ENCODE data around the gene CENPO. TPM values are rescaled to one million over a fixed set of nuclear protein-coding genes. Genes with fewer than 3 reads are reported as not detected.

The CENPO gene
- total RNA-seq, 1 experiment from 2014 or later: 27.9 TPM

GRCh38 chr2:24831221-24832072, 38.2 kb downstream of the CENPO start:
- peaks cover 0 to 16% of the 10 kb centered on the region in 2 experiments; a peak in 3 of 4 replicates for H3K36me3 ChIP-seq (ENCODE audit: control insufficient read depth in 1 of 2, insufficient read depth in 2 of 2, low read length in 2 of 2)
- TF ChIP-seq EZH2phosphoT487 (IDR thresholded peaks at IDR 0.05; ENCODE audit: borderline replicate concordance) (no peak), ZBTB33 (IDR thresholded peaks at IDR 0.05; ENCODE audit: extremely low read depth, insufficient replicate concordance, low read length) (no peak), SRF (IDR thresholded peaks at IDR 0.05; ENCODE audit: low read depth) (no peak), FOSL1 (IDR thresholded peaks at IDR 0.05; ENCODE audit: low read depth) (no peak), CTCF (IDR thresholded peaks at IDR 0.05 in 2 of 3, conservative IDR thresholded peaks at IDR 0.05 in 1 of 3; ENCODE audit: borderline replicate concordance in 1 of 3, insufficient read depth in 1 of 3, low read depth in 2 of 3, low read length in 2 of 3) (no peak), EZH2 (IDR thresholded peaks at IDR 0.05) (no peak), RAD21 (IDR thresholded peaks at IDR 0.05; ENCODE audit: low read depth) (no peak), ATF3 (IDR thresholded peaks at IDR 0.05) (no peak), ELF1 (IDR thresholded peaks at IDR 0.05; ENCODE audit: borderline replicate concordance, low read depth) (no peak), SIN3A (IDR thresholded peaks at IDR 0.05; ENCODE audit: low read depth) (no peak), REST (IDR thresholded peaks at IDR 0.05; ENCODE audit: low read depth) (no peak), ZNF274 (IDR thresholded peaks at IDR 0.05; ENCODE audit: low read depth, low read length) (no peak), YY1 (IDR thresholded peaks at IDR 0.05; ENCODE audit: extremely low read depth, insufficient replicate concordance, low read depth, low read length) (no peak), CBX3 (IDR thresholded peaks at IDR 0.05; ENCODE audit: low read depth) (no peak), POLR2AphosphoS5 (IDR thresholded peaks at IDR 0.05; ENCODE audit: low read depth, low read length) (no peak), ZFX (IDR thresholded peaks at IDR 0.05) (no peak), EGR1 (IDR thresholded peaks at IDR 0.05; ENCODE audit: low read depth) (no peak)
- TF ChIP-seq, protein P1, sequence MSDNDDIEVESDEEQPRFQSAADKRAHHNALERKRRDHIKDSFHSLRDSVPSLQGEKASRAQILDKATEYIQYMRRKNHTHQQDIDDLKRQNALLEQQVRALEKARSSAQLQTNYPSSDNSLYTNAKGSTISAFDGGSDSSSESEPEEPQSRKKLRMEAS (IDR thresholded peaks at IDR 0.05): no peak
- no peaks in the 10 kb centered on the region for H4K20me1 ChIP-seq (ENCODE audit: insufficient read depth)
- DNase-seq (ENCODE audit: low read depth, low spot score): no peak
- POLR2A ChIA-PET: no interaction called here
- ATAC-seq: no peak
- no peaks in the 10 kb centered on the region for H3K27me3 ChIP-seq (ENCODE audit: insufficient read depth, low read length)
- H3K9ac ChIP-seq (ENCODE audit: low read length): no peak overlapping the region
- no peak overlapping the region for H3K4me2 ChIP-seq (ENCODE audit: low read length)
- CTCF ChIA-PET: interaction anchor here (1.0 kb wide), 1 partner anchor 365 kb away, joined by 3 read pairs; no protein-coding TSS in a partner anchor
- no peak overlapping the region for H3K4me3 ChIP-seq (replicated peaks in 1 of 2; ENCODE audit: low read depth in 1 of 2, low read length in 2 of 2)
- H3K79me2 ChIP-seq (ENCODE audit: insufficient read depth, low read length): no peaks in the 10 kb centered on the region
- no peak overlapping the region for H2AFZ ChIP-seq (ENCODE audit: low read depth, low read length, poor library complexity, severe bottlenecking)
- H3K9me2 ChIP-seq (ENCODE audit: insufficient read depth): no peaks in the 10 kb centered on the region
- no peaks in the 10 kb centered on the region for H3K9me3 ChIP-seq (ENCODE audit: control insufficient read depth in 1 of 2, insufficient read depth in 1 of 2, low read depth in 1 of 2, low read length in 2 of 2)
- RAD21 ChIA-PET (ENCODE audit: low non-redundant PET in 1 of 2, low total read pairs in 2 of 2, uncharacterized antibody in 2 of 2, unreplicated experiment in 2 of 2): no interaction called here
- intact Hi-C loops (cut with micrococcal nuclease): no loop called here
- no TSS peak for BruUV-seq (replicated peaks)
- peaks cover 0 to 15% of the 10 kb centered on the region in 2 experiments; a peak in 2 of 4 replicates for H3K4me1 ChIP-seq (ENCODE audit: control insufficient read depth in 1 of 2, insufficient read depth in 2 of 2, low read length in 2 of 2)
- no peak overlapping the region for H3K27ac ChIP-seq (ENCODE audit: low read depth, low read length)
